OCI-LY1 (cell line): ENCODE data around the gene GGA2.

Source experiments
- EZH2 ChIP-seq: fragments of 200-600 bp; sonication (generic), shearing (Covaris generic); IDR thresholded peaks from 2 replicates; pipeline ENCODE4 v1.8.0; 2017; ENCODE audit warnings: borderline replicate concordance, mixed run types, mild to moderate bottlenecking, antibody characterized with exemption, low read length, moderate library complexity, mixed read lengths
- TF ChIP-seq, protein P1 (sequence below): fragments of 200-600 bp; sonication (generic), shearing (Covaris generic); IDR thresholded peaks from 2 replicates; pipeline ENCODE4 v1.5.1; 2017; ENCODE audit warnings: mild to moderate bottlenecking, antibody characterized with exemption, low read length, moderate library complexity, mixed read lengths

DNA sequence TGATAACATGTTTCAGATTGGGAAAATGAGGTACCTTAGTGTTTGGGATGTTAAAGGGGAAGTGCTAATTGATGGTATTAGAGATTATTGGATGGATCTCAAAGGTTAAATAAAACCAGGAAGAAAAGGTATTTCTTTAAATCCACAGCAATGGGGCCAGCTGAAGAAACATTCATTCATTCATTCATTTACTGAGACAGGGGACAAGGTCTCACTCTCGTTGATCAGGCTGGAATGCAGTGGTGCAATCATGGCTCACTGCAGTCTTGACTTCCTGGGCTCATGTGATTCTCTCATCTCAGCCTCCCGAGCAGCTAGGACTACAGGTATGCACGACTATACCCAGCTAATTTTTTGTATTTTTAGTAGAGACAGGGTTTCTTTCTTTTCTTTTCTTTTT is 27.1 kb upstream of the GGA2 start:
- TF ChIP-seq, protein P1, sequence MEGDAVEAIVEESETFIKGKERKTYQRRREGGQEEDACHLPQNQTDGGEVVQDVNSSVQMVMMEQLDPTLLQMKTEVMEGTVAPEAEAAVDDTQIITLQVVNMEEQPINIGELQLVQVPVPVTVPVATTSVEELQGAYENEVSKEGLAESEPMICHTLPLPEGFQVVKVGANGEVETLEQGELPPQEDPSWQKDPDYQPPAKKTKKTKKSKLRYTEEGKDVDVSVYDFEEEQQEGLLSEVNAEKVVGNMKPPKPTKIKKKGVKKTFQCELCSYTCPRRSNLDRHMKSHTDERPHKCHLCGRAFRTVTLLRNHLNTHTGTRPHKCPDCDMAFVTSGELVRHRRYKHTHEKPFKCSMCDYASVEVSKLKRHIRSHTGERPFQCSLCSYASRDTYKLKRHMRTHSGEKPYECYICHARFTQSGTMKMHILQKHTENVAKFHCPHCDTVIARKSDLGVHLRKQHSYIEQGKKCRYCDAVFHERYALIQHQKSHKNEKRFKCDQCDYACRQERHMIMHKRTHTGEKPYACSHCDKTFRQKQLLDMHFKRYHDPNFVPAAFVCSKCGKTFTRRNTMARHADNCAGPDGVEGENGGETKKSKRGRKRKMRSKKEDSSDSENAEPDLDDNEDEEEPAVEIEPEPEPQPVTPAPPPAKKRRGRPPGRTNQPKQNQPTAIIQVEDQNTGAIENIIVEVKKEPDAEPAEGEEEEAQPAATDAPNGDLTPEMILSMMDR: no peak
- no peak for TF ChIP-seq EZH2
